Endothelial cell (in vitro differentiated cells): ENCODE measurements around the gene KRT71. TPM values are rescaled to one million over a fixed set of nuclear protein-coding genes. Genes with fewer than 3 reads are reported as not detected.

Experiments
- DNase-seq: peaks from one replicate; pipeline ENCODE4 v3.0.0; 2021; ENCODE audit warnings: low spot score
- H3K27ac Mint-ChIP-seq: one replicate; pipeline ENCODE4 v1.8.0; 2021; ENCODE audit warnings: mixed read lengths, inconsistent platforms; ENCODE audit not compliant: unreplicated experiment
- H3K27me3 Mint-ChIP-seq: one replicate; pipeline ENCODE4 v1.8.0; 2021; ENCODE audit warnings: mild to moderate bottlenecking, moderate library complexity, mixed read lengths, inconsistent platforms; ENCODE audit not compliant: unreplicated experiment
- H3K36me3 Mint-ChIP-seq: one replicate; pipeline ENCODE4 v1.8.0; 2021; ENCODE audit warnings: mild to moderate bottlenecking, low read depth, mixed read lengths, inconsistent platforms; ENCODE audit not compliant: unreplicated experiment
- H3K4me1 Mint-ChIP-seq: one replicate; pipeline ENCODE4 v1.8.0; 2021; ENCODE audit warnings: mild to moderate bottlenecking, mixed read lengths, inconsistent platforms; ENCODE audit not compliant: unreplicated experiment
- H3K4me3 Mint-ChIP-seq: one replicate; pipeline ENCODE4 v1.8.0; 2021; ENCODE audit warnings: mild to moderate bottlenecking, mixed read lengths, inconsistent platforms; ENCODE audit not compliant: unreplicated experiment
- H3K9me3 Mint-ChIP-seq: one replicate; pipeline ENCODE4 v1.8.0; 2021; ENCODE audit warnings: mixed read lengths, inconsistent platforms; ENCODE audit not compliant: unreplicated experiment
- total RNA-seq: library from RNA; stranded (reverse); fragmentation: NEBNext Ultra II Directional; extraction: Animal tissue kit (Norgen Biotek cat#: 25700); gene quantifications from one replicate; pipeline ENCODE4 v1.2.1, GENCODE V29; 2021; ENCODE audit not compliant: unreplicated experiment
- TF ChIP-seq, protein P1 (sequence below): fragments of 200-600 bp; sonication (generic); IDR thresholded peaks from one replicate; pipeline ENCODE4 v1.5.0; 2021; ENCODE audit warnings: antibody characterized with exemption; ENCODE audit not compliant: unreplicated experiment

Gene KRT71
- total RNA-seq, 1 donor from 2014 or later = not detected

DNA sequence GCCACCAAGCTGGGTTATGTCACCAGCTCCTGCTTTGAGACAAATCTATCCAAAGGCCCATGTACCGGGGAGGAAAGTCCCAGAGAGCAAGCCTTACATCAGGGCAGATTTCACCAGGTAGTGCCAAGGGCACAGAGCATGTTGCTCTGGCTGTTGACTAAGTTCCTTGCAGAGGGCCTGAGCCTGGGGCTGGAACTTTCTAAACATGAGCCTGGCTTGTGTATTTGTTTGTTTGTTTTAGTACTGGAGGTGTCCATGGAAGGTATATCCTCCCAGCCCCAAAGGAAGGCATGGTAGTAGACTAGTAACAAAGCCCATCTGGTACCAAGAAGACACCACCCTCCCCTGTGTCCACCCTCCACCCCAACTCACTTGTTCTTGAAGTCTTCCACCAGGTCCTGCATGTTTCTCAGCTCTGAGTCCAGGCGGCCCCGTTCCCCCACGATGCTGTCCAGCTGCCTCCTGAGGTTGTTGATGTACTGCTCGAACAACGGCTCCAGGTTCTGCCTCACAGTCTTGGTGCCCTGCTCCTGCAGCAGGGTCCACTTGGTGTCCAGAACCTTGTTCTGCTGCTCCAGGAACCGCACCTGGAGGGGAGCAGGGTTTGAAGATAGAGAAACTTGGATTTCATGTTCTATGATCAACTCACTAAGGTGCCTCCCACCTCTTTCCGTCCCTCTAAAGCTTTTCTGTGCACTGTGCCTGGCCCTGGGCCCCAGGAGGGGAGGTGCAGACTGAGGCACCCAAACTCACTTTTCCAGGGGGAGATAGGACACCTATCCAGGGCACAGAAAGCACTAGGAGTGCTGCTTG is 34.2 kb downstream of the KRT71 start:
- TF ChIP-seq, protein P1, sequence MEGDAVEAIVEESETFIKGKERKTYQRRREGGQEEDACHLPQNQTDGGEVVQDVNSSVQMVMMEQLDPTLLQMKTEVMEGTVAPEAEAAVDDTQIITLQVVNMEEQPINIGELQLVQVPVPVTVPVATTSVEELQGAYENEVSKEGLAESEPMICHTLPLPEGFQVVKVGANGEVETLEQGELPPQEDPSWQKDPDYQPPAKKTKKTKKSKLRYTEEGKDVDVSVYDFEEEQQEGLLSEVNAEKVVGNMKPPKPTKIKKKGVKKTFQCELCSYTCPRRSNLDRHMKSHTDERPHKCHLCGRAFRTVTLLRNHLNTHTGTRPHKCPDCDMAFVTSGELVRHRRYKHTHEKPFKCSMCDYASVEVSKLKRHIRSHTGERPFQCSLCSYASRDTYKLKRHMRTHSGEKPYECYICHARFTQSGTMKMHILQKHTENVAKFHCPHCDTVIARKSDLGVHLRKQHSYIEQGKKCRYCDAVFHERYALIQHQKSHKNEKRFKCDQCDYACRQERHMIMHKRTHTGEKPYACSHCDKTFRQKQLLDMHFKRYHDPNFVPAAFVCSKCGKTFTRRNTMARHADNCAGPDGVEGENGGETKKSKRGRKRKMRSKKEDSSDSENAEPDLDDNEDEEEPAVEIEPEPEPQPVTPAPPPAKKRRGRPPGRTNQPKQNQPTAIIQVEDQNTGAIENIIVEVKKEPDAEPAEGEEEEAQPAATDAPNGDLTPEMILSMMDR = no peak
- H3K27me3 Mint-ChIP-seq = no peaks in the 10 kb centered on the region
- no peak for DNase-seq
- no peaks in the 10 kb centered on the region for H3K9me3 Mint-ChIP-seq
- H3K27ac Mint-ChIP-seq = no peak overlapping the region
- no peaks in the 10 kb centered on the region for H3K4me1 Mint-ChIP-seq
- no peak overlapping the region for H3K4me3 Mint-ChIP-seq
- no peaks in the 10 kb centered on the region for H3K36me3 Mint-ChIP-seq

DNA sequence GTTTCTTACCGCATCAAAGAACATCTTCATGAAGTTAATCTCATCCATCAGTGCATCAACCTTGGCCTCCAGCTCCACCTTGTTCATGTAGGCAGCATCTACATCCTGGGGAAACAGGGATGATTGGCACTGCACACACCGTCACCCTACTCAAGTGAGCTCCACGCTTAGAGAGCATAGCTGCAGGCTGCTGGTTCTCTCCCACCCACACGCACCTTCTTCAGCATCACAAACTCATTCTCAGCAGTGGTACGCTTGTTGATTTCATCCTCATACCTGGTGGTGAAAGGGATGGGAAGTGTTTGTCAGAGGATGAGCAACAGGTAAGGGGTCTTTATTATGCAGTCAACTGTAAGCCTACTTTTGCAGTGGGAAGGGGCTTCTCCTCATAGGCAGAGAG is 35.1 kb downstream of the KRT71 start:
- TF ChIP-seq, protein P1 = no peak
- DNase-seq = no peak
- no peaks in the 10 kb centered on the region for H3K27me3 Mint-ChIP-seq
- no peaks in the 10 kb centered on the region for H3K4me1 Mint-ChIP-seq
- H3K4me3 Mint-ChIP-seq = no peak overlapping the region
- no peak overlapping the region for H3K27ac Mint-ChIP-seq
- H3K36me3 Mint-ChIP-seq = no peaks in the 10 kb centered on the region
- no peaks in the 10 kb centered on the region for H3K9me3 Mint-ChIP-seq

DNA sequence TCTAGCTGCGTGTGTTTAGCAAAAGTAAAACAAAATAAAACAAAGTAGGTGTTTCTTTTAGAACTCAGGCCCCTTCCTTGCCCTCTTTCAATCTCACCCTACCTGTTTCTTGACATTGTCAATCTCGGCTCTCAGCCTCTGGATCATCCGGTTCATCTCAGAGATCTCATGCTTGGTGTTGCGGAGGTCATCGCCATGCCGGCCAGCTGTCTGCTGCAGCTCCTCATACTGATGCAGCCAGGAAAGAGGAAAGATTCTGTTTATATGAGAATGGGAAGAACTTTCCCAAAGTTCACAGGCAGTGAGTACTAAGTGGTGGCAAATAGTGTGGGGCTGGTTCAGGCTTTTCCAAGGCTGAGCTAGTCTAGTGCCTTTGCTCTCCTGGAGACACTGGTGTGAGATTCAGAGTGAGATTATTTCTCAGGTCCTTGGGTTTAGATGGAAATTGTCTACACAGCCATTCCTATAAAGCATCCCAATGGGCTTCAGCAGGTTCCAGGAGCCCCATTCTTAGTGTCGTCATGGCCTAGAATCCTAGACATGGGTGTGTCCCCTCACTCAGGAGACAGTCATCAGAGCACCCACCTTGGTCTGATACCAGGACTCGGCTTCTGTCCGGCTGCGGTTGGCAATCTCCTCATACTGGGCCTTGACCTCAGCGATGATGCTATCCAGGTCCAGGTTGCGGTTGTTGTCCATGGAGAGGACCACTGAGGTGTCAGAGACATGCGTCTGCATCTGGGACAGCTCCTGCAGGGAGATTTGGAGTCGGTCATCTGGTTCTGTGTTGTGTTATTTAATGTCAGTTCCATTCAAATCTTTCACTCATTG is 35.7 kb downstream of the KRT71 start:
- TF ChIP-seq, protein P1 = no peak
- Mint-ChIP-seq H3K27ac (no peak overlapping the region), H3K27me3 (no peaks in the 10 kb centered on the region), H3K36me3 (no peaks in the 10 kb centered on the region), H3K4me3 (no peak overlapping the region), H3K9me3 (no peaks in the 10 kb centered on the region), H3K4me1 (no peaks in the 10 kb centered on the region)
- no peak for DNase-seq

DNA sequence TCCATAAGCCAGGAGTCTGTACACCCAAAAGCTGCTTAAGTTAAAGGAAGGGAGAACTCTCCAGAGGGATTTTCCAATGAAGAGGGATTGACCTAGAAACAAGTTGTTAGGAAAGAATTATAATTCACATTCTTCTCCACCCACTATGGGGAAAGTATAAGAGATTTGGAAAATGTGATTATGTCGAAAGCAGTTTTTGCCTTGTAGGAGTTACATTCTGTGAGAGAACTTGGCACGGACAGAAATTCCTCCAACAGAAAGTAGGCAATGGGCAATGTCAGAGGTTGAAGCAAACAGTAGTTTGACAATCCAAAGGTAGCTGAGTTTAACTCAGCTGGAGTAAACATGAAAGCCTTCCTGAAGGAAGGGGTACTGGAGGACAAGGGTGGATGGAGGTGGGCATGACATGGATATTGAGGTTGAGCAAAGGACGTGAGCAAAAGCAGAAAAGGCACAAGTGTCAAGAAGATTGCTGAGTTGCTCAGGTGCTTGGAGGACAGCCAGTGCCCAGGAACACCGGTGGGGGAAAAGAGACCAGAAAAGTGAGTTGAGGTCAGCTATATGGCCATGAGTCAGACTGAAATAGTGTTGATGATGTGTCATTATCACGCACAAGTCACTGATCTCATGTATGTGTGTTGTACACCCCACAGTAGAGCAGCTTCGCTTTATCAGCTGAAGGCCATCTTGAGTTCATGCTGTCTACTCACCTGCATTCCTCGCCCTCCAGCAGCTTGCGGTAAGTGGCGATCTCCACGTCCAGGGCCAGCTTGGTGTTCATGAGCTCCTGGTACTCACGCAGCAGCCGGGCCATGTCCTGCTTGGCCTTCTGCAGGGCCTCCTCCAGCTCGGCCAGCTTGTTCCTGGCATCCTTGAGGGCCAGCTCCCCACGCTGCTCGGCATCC is 36.8 kb downstream of the KRT71 start:
- H3K9me3 Mint-ChIP-seq = no peaks in the 10 kb centered on the region
- TF ChIP-seq, protein P1 = no peak
- H3K4me1 Mint-ChIP-seq = no peaks in the 10 kb centered on the region
- no peaks in the 10 kb centered on the region for H3K27me3 Mint-ChIP-seq
- no peak overlapping the region for H3K4me3 Mint-ChIP-seq
- no peak overlapping the region for H3K27ac Mint-ChIP-seq
- no peaks in the 10 kb centered on the region for H3K36me3 Mint-ChIP-seq
- DNase-seq = no peak
